Gastrocnemius medialis (tissue), 4 donors: ENCODE data around the gene AMOT. TPM values are rescaled to one million over a fixed set of nuclear protein-coding genes. Genes with fewer than 3 reads are reported as not detected.

Source experiments
- ATAC-seq, 2 donors: fragments of 150-250 bp; one replicate each; pipeline ENCODE4 v1.9.1; 2016
- DNase-seq, 2 donors: peaks; one replicate each; pipeline ENCODE4 v3.0.0-alpha.2; 2019
- H3K27ac ChIP-seq, 4 donors: fragments of 200-600 bp; sonication (generic); 1 replicate in 1 of 4; 2 replicates in 3 of 4; pipeline ENCODE4 v1.5.1; 2016 to 2018; ENCODE audit warnings: mild to moderate bottlenecking in 2 of 4, moderate library complexity in 1 of 4
- H3K27me3 ChIP-seq, 3 donors: fragments of 200-600 bp; sonication (generic) in 2 of 3; 1 replicate in 1 of 3; 2 replicates in 2 of 3; pipeline versions ENCODE4 v1.5.1 to v1.6.0; 2016 to 2019; ENCODE audit warnings: mild to moderate bottlenecking in 1 of 3, moderate library complexity in 1 of 3
- H3K36me3 ChIP-seq, 2 donors: fragments of 200-600 bp; sonication (generic) in 1 of 2; one replicate each; pipeline ENCODE4 v1.5.1; 2017 to 2018
- H3K4me1 ChIP-seq, 2 donors: fragments of 200-600 bp; sonication (generic) in 1 of 2; one replicate each; pipeline ENCODE4 v1.5.1; 2016 to 2017; ENCODE audit warnings: mild to moderate bottlenecking in 2 of 2
- H3K4me3 ChIP-seq, 4 donors: fragments of 200-600 bp; sonication (generic) in 3 of 4; 1 replicate in 1 of 4; 2 replicates in 3 of 4; pipeline ENCODE4 v1.5.1; 2016 to 2019; ENCODE audit warnings: mild to moderate bottlenecking in 2 of 4
- H3K9me3 ChIP-seq, 3 donors: fragments of 200-600 bp; sonication (generic) in 2 of 3; 1 replicate in 1 of 3; 2 replicates in 2 of 3; pipeline ENCODE4 v1.5.1; 2016 to 2019
- POLR2A ChIP-seq, 2 donors: fragments of 450-650 bp; IDR thresholded peaks; one replicate each; pipeline ENCODE4 v1.6.1; 2017; ENCODE audit warnings: antibody characterized with exemption in 2 of 2, mild to moderate bottlenecking in 2 of 2, moderate library complexity in 2 of 2
- in situ Hi-C, 4 donors: fragments of 200-750 bp; cut with MboI; loops; one replicate each; pipeline versions ENCODE4 v1.15.0 to v1.8.0; 2017; ENCODE audit warnings: low sequenced_read_pairs in 4 of 4
- intact Hi-C: fragments of 100-400 bp; cut with DNase I; formaldehyde crosslinking; loops from one replicate; pipeline ENCODE4 v1.15.1; 2023; ENCODE audit warnings: low total_unique reads
- total RNA-seq, 4 donors: library from RNA; depleted of rRNA; stranded (reverse); fragments of >200 nt; gene quantifications; one replicate each; pipeline versions ENCODE4 v1.1.0 to v1.2.3, GENCODE V29; 2016
- TF ChIP-seq, protein P1 (sequence below), 5 experiments: fragments of 450-650 bp in 3 of 5; fragments of 200-600 bp in 2 of 5; sonication (generic) in 2 of 5; IDR thresholded peaks in 4 of 5; conservative IDR thresholded peaks in 1 of 5; 1 replicate in 4 of 5; 2 replicates in 1 of 5; pipeline ENCODE4 v1.5.1; 2016 to 2019; ENCODE audit warnings: antibody characterized with exemption in 5 of 5, mild to moderate bottlenecking in 3 of 5, moderate library complexity in 3 of 5

Gene AMOT
- total RNA-seq, 4 donors from 2014 or later = 10.2 to 48.1 (median 22.4) TPM

DNA sequence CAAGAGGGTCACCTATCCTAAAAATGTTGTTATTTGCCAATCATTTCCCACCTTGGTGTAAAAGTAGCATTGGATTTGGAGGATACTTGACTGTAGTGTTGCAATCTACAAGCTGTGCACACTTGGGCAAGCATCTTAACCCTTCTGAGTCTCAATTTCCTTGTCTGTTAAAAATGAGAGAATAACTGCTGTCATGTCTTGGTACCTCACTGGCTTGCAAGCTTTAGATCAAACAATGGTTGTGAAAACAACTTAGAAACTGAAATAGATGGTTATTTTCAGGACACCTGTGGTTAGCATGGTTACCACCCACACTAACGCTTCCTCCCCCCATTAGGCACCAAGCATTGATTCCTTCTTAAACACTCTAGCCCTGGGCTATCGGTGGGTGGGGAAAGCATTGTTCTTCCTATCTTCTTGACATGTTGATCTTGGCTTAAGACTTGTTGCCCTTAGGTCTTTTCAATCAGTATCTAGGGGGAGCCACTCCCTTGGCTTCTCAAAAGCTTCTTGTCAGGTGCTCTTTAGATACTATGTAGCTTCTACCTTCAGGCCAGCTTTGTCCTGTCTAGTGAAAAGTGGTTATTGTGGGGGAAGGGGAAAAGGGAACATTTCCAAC lies 10.6 kb upstream of the AMOT start:
- Histone ChIP-seq H3K4me1 (peaks cover 4 to 6% of the 10 kb centered on the region in 2 donors), H3K27me3 (no peaks in the 10 kb centered on the region), H3K9me3 (no peaks in the 10 kb centered on the region), H3K36me3 (no peaks in the 10 kb centered on the region), H3K27ac (no peak overlapping the region), H3K4me3 (no peak overlapping the region)
- no peak for ATAC-seq
- in situ Hi-C loops = no loop called here
- DNase-seq = no peak
- intact Hi-C loops = no loop called here
- TF ChIP-seq POLR2A (IDR thresholded peaks at IDR 0.05) = no peak
- TF ChIP-seq, protein P1, sequence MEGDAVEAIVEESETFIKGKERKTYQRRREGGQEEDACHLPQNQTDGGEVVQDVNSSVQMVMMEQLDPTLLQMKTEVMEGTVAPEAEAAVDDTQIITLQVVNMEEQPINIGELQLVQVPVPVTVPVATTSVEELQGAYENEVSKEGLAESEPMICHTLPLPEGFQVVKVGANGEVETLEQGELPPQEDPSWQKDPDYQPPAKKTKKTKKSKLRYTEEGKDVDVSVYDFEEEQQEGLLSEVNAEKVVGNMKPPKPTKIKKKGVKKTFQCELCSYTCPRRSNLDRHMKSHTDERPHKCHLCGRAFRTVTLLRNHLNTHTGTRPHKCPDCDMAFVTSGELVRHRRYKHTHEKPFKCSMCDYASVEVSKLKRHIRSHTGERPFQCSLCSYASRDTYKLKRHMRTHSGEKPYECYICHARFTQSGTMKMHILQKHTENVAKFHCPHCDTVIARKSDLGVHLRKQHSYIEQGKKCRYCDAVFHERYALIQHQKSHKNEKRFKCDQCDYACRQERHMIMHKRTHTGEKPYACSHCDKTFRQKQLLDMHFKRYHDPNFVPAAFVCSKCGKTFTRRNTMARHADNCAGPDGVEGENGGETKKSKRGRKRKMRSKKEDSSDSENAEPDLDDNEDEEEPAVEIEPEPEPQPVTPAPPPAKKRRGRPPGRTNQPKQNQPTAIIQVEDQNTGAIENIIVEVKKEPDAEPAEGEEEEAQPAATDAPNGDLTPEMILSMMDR (IDR thresholded peaks at IDR 0.05 in 4 of 5, conservative IDR thresholded peaks at IDR 0.05 in 1 of 5) = no peak

GRCh38 chrX:112849016-112849415 lies 8.4 kb upstream of the AMOT start:
- Histone ChIP-seq H3K4me3 (no peak overlapping the region), H3K36me3 (no peaks in the 10 kb centered on the region), H3K9me3 (no peaks in the 10 kb centered on the region), H3K27me3 (no peaks in the 10 kb centered on the region), H3K4me1 (peaks cover 4 to 6% of the 10 kb centered on the region in 2 donors), H3K27ac (no peak overlapping the region)
- ATAC-seq (no peak), DNase-seq (peak in 1 of 2 donors; percentile 9)
- intact Hi-C loops = no loop called here
- in situ Hi-C loops = no loop called here
- TF ChIP-seq, protein P1 (IDR thresholded peaks at IDR 0.05 in 4 of 5, conservative IDR thresholded peaks at IDR 0.05 in 1 of 5) = no peak
- TF ChIP-seq POLR2A (IDR thresholded peaks at IDR 0.05) = no peak

DNA sequence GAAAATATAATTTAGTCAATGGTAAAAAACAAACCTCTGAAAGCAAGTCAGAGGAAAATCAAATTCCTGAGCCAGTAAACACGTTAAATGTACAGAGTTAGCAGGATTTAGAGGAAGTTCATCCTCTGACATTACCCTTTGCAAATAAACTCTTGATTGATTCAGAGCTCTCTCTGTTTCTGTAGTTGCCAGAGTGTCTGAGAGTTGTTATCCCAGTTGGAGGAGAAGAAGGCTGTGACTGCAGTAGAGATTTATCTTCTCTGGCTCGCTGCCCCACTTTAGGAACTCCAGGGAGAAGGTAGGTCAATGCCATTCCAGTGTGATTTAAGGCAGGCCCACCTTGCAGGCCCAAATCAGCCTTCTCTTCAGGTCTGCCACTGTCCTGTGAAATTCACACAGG lies 6.2 kb upstream of the AMOT start:
- no peaks in the 10 kb centered on the region for H3K27me3 ChIP-seq
- H3K4me1 ChIP-seq = peaks cover 0 to under 1% of the 10 kb centered on the region in 2 donors
- ATAC-seq (no peak), DNase-seq (no peak)
- no peak overlapping the region for H3K27ac ChIP-seq
- H3K4me3 ChIP-seq = no peak overlapping the region
- no peaks in the 10 kb centered on the region for H3K36me3 ChIP-seq
- intact Hi-C loops (no loop called here), in situ Hi-C loops (no loop called here)
- no peaks in the 10 kb centered on the region for H3K9me3 ChIP-seq
- no peak for TF ChIP-seq POLR2A (IDR thresholded peaks at IDR 0.05)
- TF ChIP-seq, protein P1 (IDR thresholded peaks at IDR 0.05 in 4 of 5, conservative IDR thresholded peaks at IDR 0.05 in 1 of 5) = no peak

DNA sequence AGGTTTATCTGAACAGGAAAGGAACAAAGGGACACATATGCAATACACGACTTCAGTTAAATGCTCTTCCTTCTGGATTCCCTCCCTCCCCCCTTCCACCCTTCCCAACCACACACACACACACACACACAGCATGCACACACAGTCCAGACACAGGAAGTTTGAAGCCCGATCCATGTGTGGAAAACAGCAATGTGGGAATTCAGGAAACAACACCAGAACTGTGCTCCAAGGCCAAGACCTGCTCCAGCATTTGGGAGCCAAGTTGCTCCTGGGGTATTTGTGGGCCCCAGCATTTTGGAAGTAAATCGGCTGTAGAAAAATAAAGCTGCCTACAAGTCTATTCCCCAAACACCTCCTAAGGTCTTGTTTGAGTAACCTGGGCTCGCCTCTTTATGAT lies 5.6 kb upstream of the AMOT start:
- TF ChIP-seq POLR2A (IDR thresholded peaks at IDR 0.05) = no peak
- TF ChIP-seq, protein P1 (IDR thresholded peaks at IDR 0.05 in 4 of 5, conservative IDR thresholded peaks at IDR 0.05 in 1 of 5) = no peak
- intact Hi-C loops (no loop called here), in situ Hi-C loops (no loop called here)
- DNase-seq (no peak), ATAC-seq (no peak)
- Histone ChIP-seq H3K27ac (no peak overlapping the region), H3K9me3 (no peaks in the 10 kb centered on the region), H3K36me3 (no peaks in the 10 kb centered on the region), H3K27me3 (no peaks in the 10 kb centered on the region), H3K4me3 (no peak overlapping the region), H3K4me1 (no peaks in the 10 kb centered on the region)

GRCh38 chrX:112844250-112844649 lies 3.6 kb upstream of the AMOT start:
- no peaks in the 10 kb centered on the region for H3K27me3 ChIP-seq
- no peaks in the 10 kb centered on the region for H3K9me3 ChIP-seq
- no peak overlapping the region for H3K4me3 ChIP-seq
- H3K27ac ChIP-seq = no peak overlapping the region
- H3K4me1 ChIP-seq = peaks cover 0 to 2% of the 10 kb centered on the region in 2 donors
- DNase-seq (no peak), ATAC-seq (no peak)
- H3K36me3 ChIP-seq = no peaks in the 10 kb centered on the region
- TF ChIP-seq, protein P1 (IDR thresholded peaks at IDR 0.05 in 4 of 5, conservative IDR thresholded peaks at IDR 0.05 in 1 of 5) = no peak
- no peak for TF ChIP-seq POLR2A (IDR thresholded peaks at IDR 0.05)
- in situ Hi-C loops = no loop called here
- intact Hi-C loops = loop anchor here (5.0 kb wide), 2 partner anchors 42 to 77 kb away; no protein-coding TSS in a partner anchor
